ENCODE results near the gene TRMO. TPM values are rescaled to one million over a fixed set of nuclear protein-coding genes. Genes with fewer than 3 reads are reported as not detected.
"Not testable (repeated sequence)": the region's sequence is repeated elsewhere in the genome, so short reads cannot be mapped to it uniquely, and the experiment has no call there.

TRMO gene
- total and polyA plus RNA-seq, 9 of the 15 experiments (the other 6 are each of a cell fraction or from before 2014, with no cell fraction given) = 5.6 to 22.4 (median 16.2) TPM

DNA sequence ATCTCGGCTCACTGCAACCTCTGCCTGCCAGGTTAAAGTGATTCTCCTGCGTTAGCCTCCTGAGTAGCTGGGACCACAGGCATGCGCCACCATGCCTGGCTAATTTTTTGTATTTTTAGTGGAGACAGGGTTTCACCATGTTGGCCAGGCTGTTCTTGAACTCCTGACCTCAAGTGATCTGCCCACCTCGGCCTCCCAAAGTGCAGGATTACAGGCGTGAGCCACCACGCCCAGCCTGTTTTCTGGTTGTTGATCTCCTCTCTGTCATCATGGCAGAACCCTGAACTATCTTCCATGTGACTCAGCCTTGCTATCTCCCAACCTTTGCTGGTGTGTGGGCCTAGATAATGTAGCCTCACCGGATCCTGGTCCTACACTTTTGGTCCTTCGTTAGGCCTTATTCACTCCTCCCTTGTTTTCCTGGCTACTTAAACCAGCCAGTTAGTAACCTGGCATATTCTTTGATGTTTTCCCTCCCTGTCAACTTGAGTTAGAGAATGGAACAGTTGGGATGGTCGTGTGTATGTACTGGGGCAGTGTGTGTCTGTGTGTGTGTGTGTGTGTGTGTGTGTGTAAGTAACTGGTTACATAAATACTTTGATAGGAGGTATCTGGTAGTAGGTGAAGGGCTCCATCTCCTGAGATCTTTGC, 38.5 kb upstream of the TRMO start:
- Histone ChIP-seq H3K4me2 (ENCODE audit: insufficient read depth, low read length) (peak overlapping the region; percentile 78), H3K9ac (ENCODE audit: insufficient read depth in 1 of 2, low read depth in 2 of 2, low read length in 2 of 2) (peak overlapping the region; percentile 3 to 62; a peak in 3 of 4 replicates), H3K4me1 (replicated peaks in 1 of 2; ENCODE audit: control insufficient read depth in 2 of 2, insufficient read depth in 2 of 2, low read length in 2 of 2) (peaks cover 48 to 70% of the 10 kb centered on the region in 2 experiments), H3K79me2 (ENCODE audit: control insufficient read depth, insufficient read depth, low read length) (peaks cover 21% of the 10 kb centered on the region; the same call in 2 of the 3 replicates), H3K27ac (ENCODE audit: extremely low read depth, low read depth, low read length) (peak overlapping the region; percentile 83), H2AFZ (ENCODE audit: low read depth, low read length) (peak overlapping the region; percentile 93)
- ATAC-seq (peak; percentile 92), FAIRE-seq (peak; percentile 98), DNase-seq (ENCODE audit: extremely low read depth in 1 of 4, low spot score in 3 of 4) (peak; percentile 86 to 98 (median 91))
- BruUV-seq (replicated peaks); H3K27me3 ChIP-seq (ENCODE audit: control insufficient read depth in 2 of 2, insufficient read depth in 2 of 2, low read length in 2 of 2); H4K20me1 ChIP-seq (replicated peaks; ENCODE audit: control insufficient read depth, insufficient read depth, low read length); H3K9me1 ChIP-seq (ENCODE audit: control insufficient read depth, insufficient read depth, low read length); in situ Hi-C loops (cut with MboI); CTCF ChIA-PET (ENCODE audit: low intra/inter-chr PET ratio); H3K36me3 ChIP-seq (ENCODE audit: control insufficient read depth, insufficient read depth, low read length); H3K4me3 ChIP-seq; H3K9me3 ChIP-seq (replicated peaks; ENCODE audit: control insufficient read depth, insufficient read depth, low read depth, low read length): not testable (repeated sequence)
- intact Hi-C loops (cut with micrococcal nuclease) = loop anchor here (2.0 kb wide), 1 partner anchor 22 kb away; the partner anchor contains the start of gene ANP32B
- WGBS (ENCODE audit: insufficient coverage, low coverage, missing lambda C conversion rate) = 7% methylated on average over 9 of the region's 9 CpGs
- POLR2A ChIA-PET = interaction anchor here (0.6 to 3.5 kb wide), 5 partner anchors 9 to 200 kb away, joined by 3 to 45 read pairs (median 5); partner anchors contain the start of gene ANP32B
- TF ChIP-seq NCOA6 (IDR thresholded peaks at IDR 0.05) (peak; percentile 72), ATF7 (IDR thresholded peaks at IDR 0.05) (peak; percentile 87), HCFC1 (IDR thresholded peaks at IDR 0.05; ENCODE audit: low read depth, low read length) (0 out of 2 replicates have a peak, but pooled peaks have one; percentile 6), LEF1 (IDR thresholded peaks at IDR 0.05) (peak; percentile 99), ZNF41 (CRISPR knock-in tag; conservative IDR thresholded peaks at IDR 0.05) (peak; percentile 57; the same call in 1 of the 2 replicates), ZNF175 (CRISPR knock-in tag; IDR thresholded peaks at IDR 0.05; ENCODE audit: low read depth) (peak; percentile 83), ZEB2 (IDR thresholded peaks at IDR 0.05) (peak; percentile 90; the same call in 1 of the 2 replicates)
- TF ChIP-seq, protein P1, sequence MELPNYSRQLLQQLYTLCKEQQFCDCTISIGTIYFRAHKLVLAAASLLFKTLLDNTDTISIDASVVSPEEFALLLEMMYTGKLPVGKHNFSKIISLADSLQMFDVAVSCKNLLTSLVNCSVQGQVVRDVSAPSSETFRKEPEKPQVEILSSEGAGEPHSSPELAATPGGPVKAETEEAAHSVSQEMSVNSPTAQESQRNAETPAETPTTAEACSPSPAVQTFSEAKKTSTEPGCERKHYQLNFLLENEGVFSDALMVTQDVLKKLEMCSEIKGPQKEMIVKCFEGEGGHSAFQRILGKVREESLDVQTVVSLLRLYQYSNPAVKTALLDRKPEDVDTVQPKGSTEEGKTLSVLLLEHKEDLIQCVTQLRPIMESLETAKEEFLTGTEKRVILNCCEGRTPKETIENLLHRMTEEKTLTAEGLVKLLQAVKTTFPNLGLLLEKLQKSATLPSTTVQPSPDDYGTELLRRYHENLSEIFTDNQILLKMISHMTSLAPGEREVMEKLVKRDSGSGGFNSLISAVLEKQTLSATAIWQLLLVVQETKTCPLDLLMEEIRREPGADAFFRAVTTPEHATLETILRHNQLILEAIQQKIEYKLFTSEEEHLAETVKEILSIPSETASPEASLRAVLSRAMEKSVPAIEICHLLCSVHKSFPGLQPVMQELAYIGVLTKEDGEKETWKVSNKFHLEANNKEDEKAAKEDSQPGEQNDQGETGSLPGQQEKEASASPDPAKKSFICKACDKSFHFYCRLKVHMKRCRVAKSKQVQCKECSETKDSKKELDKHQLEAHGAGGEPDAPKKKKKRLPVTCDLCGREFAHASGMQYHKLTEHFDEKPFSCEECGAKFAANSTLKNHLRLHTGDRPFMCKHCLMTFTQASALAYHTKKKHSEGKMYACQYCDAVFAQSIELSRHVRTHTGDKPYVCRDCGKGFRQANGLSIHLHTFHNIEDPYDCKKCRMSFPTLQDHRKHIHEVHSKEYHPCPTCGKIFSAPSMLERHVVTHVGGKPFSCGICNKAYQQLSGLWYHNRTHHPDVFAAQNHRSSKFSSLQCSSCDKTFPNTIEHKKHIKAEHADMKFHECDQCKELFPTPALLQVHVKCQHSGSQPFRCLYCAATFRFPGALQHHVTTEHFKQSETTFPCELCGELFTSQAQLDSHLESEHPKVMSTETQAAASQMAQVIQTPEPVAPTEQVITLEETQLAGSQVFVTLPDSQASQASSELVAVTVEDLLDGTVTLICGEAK (IDR thresholded peaks at IDR 0.05) = peak; percentile 41
- TF ChIP-seq, protein P1 (CRISPR knock-in tag; IDR thresholded peaks at IDR 0.05) = not testable (repeated sequence)
- TF ChIP-seq, protein P2, sequence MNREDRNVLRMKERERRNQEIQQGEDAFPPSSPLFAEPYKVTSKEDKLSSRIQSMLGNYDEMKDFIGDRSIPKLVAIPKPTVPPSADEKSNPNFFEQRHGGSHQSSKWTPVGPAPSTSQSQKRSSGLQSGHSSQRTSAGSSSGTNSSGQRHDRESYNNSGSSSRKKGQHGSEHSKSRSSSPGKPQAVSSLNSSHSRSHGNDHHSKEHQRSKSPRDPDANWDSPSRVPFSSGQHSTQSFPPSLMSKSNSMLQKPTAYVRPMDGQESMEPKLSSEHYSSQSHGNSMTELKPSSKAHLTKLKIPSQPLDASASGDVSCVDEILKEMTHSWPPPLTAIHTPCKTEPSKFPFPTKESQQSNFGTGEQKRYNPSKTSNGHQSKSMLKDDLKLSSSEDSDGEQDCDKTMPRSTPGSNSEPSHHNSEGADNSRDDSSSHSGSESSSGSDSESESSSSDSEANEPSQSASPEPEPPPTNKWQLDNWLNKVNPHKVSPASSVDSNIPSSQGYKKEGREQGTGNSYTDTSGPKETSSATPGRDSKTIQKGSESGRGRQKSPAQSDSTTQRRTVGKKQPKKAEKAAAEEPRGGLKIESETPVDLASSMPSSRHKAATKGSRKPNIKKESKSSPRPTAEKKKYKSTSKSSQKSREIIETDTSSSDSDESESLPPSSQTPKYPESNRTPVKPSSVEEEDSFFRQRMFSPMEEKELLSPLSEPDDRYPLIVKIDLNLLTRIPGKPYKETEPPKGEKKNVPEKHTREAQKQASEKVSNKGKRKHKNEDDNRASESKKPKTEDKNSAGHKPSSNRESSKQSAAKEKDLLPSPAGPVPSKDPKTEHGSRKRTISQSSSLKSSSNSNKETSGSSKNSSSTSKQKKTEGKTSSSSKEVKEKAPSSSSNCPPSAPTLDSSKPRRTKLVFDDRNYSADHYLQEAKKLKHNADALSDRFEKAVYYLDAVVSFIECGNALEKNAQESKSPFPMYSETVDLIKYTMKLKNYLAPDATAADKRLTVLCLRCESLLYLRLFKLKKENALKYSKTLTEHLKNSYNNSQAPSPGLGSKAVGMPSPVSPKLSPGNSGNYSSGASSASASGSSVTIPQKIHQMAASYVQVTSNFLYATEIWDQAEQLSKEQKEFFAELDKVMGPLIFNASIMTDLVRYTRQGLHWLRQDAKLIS (CRISPR knock-in tag; IDR thresholded peaks at IDR 0.05) = peak; percentile 78
